ENCODE results near the gene FOXF1.

DNA sequence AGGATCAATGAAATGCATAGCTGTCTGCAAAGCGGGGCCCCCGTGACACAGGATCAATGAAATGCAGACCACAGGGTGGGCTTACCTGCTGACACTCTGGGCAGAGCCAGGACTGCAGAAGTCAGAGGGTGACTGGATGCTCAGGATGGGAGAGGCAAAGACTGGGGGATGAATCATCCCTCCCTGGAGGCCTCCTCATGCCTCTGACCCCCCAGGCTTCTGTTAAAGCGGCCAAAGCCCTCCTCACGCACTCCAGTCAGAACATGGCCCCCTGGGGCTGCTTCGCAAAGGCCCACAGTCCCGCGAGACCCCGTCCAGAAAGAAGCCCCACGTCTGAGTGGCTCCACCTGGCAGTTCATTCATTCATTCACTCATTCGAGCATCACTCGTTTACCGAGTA lies 38.4 kb upstream of the FOXF1 start:
- TF ChIP-seq, protein P1, sequence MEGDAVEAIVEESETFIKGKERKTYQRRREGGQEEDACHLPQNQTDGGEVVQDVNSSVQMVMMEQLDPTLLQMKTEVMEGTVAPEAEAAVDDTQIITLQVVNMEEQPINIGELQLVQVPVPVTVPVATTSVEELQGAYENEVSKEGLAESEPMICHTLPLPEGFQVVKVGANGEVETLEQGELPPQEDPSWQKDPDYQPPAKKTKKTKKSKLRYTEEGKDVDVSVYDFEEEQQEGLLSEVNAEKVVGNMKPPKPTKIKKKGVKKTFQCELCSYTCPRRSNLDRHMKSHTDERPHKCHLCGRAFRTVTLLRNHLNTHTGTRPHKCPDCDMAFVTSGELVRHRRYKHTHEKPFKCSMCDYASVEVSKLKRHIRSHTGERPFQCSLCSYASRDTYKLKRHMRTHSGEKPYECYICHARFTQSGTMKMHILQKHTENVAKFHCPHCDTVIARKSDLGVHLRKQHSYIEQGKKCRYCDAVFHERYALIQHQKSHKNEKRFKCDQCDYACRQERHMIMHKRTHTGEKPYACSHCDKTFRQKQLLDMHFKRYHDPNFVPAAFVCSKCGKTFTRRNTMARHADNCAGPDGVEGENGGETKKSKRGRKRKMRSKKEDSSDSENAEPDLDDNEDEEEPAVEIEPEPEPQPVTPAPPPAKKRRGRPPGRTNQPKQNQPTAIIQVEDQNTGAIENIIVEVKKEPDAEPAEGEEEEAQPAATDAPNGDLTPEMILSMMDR (IDR thresholded peaks at IDR 0.05) = no peak
- TF ChIP-seq POLR2A (IDR thresholded peaks at IDR 0.05) = no peak
